Activated T-cell treated with anti-CD3 and anti-CD28 coated beads, Interleukin-2, amount 50 U/mL, for 48 hours (primary cell): Measurements from ENCODE around the gene CORIN.

ENCODE experiments used
- DNase-seq, 2 experiments: peaks; one replicate each; pipeline ENCODE4 v3.0.0-alpha.2; 2020

CORIN gene, protein sequence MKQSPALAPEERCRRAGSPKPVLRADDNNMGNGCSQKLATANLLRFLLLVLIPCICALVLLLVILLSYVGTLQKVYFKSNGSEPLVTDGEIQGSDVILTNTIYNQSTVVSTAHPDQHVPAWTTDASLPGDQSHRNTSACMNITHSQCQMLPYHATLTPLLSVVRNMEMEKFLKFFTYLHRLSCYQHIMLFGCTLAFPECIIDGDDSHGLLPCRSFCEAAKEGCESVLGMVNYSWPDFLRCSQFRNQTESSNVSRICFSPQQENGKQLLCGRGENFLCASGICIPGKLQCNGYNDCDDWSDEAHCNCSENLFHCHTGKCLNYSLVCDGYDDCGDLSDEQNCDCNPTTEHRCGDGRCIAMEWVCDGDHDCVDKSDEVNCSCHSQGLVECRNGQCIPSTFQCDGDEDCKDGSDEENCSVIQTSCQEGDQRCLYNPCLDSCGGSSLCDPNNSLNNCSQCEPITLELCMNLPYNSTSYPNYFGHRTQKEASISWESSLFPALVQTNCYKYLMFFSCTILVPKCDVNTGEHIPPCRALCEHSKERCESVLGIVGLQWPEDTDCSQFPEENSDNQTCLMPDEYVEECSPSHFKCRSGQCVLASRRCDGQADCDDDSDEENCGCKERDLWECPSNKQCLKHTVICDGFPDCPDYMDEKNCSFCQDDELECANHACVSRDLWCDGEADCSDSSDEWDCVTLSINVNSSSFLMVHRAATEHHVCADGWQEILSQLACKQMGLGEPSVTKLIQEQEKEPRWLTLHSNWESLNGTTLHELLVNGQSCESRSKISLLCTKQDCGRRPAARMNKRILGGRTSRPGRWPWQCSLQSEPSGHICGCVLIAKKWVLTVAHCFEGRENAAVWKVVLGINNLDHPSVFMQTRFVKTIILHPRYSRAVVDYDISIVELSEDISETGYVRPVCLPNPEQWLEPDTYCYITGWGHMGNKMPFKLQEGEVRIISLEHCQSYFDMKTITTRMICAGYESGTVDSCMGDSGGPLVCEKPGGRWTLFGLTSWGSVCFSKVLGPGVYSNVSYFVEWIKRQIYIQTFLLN

DNA sequence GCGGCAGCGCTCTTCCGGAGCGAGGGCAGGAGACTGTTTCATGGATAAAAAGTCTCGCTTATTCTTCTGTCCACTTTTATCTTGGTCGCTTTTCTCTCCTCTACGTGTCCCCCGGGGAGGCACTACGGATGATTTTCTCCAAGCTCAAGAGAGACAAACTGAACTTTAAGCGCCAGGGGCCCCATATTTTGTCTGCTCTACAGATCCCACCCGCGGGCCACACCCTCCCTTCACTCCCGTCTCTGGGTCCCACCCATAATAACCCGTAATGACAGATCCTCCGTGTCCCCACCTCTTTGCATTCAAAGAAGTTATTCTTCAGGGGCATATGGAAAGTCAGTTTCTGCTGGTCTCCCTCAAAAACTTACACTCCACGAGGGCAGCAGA, at the start of gene CORIN:
CORIN (minus strand) TSS at position 160 of the 387 bp plus-strand sequence; CDS start at position 42, 118 bp downstream.
- DNase-seq = no peak

DNA sequence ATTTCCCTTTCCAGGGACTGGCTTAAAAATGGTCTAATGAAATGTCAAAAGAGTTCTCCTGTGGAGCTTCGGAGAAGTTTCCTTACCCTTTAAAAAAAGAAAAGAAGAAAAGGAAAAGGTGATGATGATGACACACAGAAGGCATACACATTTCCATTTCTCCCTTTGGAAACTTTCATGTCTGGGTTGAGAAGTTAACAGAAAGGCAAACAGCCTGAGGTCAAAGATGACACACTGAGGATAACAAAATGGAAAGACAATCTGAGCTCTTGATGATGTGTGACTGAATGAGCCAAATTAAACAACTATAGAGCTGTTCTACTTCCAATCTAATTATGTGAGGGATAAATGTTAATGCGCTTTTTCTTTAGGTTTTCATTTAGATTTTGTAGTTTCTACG, 44.4 kb upstream of the CORIN start:
- DNase-seq = no peak

DNA sequence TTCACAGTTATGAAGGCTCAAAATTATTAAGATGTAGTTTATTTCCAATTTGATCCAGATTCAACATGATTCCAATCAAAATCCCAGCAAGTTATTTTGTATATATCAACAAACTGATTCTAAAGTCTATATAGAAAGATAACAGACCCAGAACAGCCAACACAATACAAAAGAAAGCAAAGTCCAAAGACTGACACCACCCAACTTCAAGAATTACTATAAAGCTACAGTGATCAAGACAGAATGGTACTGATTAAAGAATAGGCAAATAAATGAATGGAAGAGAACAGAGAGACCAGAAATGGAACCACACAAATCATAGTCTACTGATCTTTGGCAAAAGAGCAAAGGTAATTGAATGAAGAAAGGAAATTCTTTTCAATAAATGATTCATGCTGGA, 41.6 kb upstream of the CORIN start:
- no peak for DNase-seq

DNA sequence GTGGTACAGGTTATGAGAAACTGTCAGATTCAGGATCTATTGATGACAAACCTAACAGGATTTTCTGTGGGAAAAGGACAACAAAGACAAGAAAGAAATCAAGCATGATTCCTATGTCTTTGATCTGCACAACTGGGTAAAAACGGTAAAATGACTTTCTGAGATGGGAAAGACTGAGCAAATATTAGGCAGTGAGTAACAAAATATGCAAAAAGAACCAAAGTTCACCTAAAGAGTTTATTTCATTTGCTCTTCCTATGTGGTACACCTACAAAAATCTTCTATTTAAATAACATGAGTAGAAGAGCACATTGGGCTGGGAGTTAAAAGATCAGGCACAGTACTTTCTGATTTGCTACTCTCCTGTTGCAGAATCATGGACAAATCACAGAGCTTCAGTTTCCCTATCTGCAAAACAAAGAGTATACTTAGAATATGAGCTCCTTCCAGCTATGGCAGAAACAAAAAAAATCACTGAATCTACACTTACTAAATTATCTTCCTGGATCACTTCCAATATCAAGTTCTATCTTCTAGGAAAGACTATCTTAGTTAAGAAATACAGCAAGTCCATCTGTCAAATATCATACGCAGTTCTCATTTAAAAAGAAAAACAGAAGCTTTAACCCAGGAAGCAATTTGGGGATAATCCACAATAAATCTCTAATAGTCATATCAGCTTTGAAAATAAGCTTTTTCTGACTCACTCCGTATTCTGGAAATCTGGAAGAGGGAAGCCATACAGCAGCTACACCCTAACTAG, 39.1 kb upstream of the CORIN start:
- no peak for DNase-seq

DNA sequence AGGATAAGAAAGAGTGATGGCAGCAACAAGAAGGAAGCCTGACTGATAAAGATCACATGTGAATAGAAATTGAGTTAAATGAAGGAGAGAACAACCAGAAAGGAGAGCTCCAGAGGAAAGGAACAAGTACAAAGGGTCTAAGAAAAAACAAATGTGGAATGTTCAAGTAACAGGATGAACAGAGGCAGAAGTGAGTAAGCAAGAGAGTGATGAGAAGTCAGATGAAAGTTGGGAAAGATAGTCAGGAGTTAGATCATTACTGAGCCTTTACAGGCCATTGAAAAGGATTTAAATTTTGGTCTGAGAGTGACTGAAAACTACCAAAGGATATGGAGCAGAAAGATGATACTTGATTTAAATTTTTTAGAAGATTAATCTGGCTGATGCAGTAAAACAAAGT, 38.4 kb upstream of the CORIN start:
- no peak for DNase-seq

DNA sequence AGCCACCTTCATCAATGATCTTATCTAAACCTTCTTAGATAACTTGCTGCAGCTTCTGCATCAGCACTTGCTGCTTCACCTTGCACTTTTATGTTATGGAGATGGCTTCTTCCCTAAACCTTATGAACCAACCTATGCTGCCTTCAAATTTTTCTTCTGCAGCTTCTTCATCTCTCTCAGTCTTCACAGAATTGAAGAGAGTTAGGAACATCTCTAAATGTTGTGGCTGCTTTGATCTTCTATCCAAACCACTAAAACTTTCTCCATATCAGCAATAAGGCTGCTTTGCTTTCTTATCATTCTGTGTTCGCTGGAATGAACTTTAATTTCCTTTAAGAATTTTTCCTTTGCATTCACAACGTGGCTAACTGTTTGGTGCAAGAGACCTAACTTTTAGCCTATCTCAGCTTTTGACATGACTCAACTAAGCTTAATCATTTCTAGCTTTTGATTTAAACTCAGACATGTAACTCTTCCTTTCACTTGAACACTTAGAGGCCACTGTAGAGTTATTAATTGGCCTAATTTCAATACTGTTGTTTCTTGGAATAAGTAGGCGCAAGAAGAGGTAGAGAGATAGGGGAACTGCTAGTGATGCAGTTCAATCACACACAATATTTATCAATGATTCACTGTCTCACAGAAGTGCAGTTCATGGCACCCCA, 36.1 kb upstream of the CORIN start:
- DNase-seq = no peak

DNA sequence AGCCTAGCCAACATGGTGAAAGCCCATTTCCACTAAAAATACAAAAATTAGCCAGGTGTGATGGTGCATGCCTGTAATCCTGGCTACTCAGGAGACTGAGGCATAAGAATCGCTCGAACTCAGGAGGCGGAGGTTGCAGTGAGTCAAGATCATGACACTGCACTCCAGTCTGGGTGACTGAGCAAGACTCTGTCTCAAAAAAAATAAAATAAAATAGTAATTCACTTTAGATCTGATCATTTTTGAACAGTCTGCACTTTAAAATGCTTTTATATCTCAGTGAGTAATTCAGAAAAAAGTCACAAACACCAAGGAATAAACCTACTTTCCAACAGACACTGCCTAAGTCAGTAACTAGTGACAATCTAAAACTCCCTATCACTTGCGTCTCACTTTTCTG, 25.6 kb upstream of the CORIN start:
- no peak for DNase-seq

DNA sequence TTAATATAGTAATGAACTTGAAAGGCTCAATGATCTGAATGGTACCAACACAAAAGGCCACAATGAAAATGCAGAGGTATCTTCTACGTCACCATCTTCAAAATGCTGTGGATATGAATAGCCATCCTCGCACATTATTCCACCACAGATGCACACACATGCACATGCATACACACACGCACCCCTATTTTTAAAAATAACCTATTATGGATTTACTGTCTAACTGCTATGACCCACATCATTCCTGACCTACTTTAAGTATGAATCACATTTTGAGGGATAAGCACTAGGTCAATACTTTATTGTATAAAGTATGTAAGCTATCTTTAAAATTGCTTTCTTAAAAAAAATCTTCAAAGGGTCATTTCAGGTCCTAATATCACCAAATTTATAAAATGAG, 24.4 kb upstream of the CORIN start:
- DNase-seq = no peak

DNA sequence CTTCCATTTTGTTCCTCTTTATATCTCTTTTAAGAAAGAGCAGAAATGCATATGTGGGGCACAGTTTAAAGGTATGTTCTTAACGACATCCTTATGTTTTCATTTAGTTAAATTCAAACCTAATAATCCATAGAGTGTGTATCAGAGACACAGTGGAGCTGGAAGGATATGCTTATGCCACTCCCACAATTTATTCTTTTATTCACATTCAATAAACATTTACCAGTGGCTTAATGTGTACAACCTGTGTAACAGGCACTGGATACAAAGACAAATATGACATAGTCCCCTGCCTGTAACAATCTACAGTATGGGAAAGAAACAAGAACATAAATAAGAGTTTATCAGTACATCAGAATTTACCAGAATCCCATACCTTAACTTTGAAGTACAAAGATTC, 22.4 kb upstream of the CORIN start:
- no peak for DNase-seq

DNA sequence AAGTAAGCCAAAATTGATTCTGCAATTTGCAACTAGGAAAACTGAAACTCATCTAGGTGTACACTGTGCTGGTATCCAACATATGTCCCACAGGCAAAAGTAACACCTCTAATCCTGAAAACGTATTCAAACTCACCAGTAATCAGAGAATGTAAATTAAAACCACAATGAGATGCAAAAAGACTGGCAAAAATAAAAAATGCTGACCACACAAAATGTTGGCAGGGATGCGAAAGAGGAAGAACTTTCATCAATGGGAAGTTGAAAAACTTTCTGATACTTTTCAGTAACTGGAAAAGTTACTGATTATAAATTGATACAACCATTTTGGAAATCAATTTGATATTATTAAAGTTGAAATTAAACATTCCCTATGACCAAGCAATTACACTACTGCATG, 20.1 kb upstream of the CORIN start:
- no peak for DNase-seq

DNA sequence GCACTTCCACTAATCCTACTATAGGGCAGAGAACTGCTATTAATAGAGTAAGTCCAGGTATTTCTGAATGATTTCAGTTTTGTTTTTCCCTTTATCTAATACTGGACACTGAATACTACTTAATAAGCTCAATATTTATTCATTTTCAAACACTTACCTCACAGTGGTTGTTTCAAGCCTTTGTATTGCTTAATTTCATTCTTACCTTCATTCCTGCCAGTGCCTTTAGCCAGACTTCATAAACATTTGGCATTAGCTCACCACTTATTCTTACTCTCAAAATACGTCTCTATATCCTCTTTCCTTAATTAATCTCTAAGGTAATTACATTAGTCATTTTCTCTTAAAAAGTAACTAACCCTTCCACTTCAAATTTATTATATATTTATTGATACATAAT, 18.8 kb upstream of the CORIN start:
- no peak for DNase-seq

DNA sequence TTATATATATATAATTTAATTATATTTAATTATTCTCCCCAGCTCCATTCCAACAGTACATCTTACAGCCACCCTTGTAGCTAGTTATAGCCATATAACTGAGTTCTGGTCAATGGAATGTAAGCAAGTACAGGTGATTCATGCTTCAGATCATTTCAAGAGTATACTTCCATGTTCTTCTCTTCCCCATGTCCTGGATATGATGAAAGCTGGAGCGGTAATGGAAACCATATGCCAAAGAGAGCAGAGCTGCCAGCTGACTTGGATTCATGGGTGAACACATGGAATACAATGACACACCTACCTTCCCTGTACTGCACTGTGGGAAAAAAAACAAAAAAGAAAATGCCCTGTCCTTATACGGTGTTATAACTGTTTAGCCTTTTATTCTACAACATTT, 17.5 kb upstream of the CORIN start:
- no peak for DNase-seq

DNA sequence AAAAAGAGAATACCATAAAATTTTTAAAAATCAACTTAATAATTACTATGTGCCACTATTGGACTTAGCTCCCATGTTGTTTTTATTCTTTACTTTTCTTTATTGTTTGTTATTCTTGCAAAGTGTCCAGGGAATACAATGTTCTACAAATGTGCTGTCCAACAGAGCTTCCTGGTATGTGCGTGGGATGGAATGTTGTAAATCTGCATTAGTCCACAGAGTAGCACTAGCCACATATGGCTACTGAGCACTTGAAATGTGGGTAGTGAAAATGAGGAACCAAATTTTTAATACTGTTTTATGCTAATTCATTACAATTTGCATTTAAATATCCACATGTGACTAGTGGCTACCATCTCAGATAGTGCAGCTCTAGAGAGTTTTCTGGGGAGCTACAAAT, 14.3 kb upstream of the CORIN start:
- DNase-seq = no peak

DNA sequence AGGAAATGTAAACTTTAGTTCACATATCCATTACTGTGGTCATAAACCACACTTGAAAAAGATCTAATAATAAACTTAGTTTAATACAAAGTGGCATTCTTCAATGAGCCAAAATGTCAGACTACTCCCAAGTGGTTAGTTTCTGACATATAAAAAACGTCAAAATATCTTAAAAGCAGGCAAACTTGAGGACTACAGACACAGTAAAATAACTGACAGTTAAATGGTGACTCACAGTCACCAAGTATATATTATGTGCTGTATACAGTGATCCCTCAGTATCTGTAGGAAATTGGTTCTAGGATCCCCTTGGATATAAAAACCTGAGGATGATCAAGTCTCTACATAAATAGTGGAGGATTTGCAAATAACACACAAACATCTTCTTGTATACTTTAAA, 11.6 kb upstream of the CORIN start:
- DNase-seq = no peak

DNA sequence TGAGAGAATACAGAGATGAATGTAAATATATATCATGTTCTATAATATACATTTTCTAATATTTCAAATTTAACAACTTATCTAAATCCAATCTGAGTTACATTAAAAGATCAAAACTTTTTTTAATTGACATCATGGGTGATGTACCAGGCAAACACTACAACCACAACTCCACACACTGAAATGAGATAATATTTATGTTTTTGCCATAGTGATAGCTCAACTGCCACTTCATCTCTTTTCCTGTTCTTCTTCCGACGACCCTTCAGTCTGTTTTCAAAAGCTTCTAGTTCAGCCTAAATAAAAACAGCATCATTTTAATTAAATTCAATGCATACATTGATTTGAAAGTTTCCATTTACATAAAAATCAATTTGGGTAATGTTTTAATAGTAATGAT, 10.2 kb upstream of the CORIN start:
- DNase-seq = no peak

DNA sequence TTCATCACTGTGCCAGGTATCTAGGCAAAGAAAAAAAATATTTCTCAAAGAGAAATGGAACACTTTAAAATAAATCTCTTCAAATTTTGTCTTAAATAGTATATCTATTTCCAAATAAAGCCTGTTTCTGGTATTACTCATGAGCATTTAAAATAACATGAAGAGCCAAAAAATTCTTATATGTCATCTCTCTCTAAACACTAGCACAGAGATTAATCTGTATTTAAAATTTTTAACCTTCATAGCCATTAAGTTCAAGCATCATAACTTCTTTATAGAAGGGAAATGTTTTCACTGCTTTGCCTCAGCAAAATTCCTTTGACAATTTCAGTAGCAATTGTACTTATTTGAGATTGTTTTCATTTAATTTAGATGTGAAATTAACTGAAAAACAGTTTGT, 5.1 kb upstream of the CORIN start:
- DNase-seq = no peak

DNA sequence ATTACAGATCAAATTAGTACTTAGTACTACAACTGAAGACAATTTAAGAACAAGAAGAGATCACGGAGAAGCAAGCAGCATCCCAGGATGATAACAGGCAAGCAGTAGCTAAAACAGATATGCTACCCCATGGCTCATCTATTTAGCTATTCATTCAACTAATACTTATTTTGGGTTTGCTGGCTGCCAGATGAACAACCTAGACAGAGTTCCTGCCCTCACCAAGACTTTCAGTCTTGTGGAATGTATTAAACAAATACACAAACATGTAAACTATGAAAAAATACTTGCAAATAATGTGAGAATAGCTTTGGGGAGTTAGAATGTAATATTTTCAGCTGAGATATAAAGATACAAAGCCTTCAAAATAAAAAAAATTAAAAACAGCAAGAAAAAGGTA, 2.4 kb upstream of the CORIN start:
- no peak for DNase-seq

DNA sequence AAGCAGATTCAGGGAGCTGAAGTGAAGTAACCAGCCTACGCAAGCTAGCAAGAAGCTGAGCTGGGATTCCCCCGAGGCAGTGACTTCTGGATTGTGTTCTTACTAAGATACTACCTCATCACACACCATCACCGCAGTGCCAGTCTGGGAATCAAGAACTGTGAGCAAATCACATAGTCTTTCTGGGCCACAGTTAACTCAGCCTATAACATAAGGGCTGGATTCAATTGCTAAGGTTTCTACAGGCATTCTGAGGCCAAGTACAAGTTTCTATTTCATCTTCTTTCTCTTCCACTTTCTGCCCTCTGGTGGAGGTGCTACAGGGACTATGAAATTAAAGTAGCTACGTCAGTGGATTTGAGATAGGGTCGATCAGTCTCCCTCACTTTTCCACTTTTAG, 1.4 kb upstream of the CORIN start:
- peak; percentile 69 to 71 for DNase-seq

DNA sequence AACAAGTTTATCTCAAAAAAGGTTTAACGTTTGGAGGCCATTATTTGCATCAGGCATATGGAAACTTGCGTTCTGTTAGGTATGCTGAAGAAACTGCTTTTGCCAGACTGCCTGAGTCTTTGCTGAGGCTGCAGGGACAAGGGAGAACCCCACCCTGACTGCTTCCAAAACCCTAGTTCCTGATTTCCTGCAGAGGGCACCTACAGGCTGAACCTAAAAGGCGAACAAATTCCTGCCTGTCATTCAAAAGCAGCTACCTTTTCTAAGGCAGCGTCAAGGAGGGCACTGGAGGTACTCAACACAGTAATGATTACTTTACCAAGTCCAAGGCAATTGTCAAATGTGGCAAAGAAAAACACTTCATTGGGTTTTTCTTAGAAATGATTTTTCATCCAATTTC, 578 bp upstream of the CORIN start:
- no peak for DNase-seq

DNA sequence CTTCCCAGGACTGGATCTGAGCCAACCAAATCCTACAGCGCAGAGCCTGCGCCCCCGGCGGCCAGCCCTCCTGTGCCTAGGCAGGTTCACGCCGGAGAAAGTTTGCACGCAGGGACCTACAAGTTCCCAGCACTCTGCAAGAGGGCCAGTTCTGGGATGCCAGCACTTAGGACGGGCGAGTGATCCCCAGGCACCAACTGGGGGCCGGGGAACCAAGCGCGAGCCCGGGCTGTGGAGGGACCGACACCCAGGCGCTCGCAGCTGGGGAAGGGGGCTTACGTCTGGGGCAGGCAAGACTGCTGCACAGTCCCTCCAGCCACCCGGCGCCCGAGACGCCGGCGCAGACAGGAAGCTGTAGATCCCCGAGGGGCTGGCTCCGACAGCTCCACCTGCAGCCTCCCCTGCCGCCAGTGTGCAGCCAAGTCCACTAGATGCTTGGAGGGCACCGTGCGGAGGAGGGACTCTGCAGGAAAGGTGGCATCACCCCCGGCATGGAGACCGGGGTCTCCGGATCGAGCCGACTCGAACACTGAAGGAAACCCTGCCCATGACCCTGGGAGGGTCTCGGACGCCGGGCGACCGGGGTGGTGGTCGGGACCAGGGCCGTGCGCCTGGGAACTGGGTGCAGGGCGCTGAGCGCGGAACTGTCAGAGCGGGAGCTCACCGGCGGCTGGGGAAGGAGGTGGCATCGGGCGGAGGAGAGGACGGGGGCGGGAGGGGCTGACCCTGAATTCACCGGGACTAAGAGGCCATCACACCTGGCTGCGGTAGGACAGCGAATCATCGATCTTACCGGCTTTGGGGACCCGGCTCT, 566 bp downstream of the CORIN start:
- DNase-seq = peak; percentile 57 to 65

DNA sequence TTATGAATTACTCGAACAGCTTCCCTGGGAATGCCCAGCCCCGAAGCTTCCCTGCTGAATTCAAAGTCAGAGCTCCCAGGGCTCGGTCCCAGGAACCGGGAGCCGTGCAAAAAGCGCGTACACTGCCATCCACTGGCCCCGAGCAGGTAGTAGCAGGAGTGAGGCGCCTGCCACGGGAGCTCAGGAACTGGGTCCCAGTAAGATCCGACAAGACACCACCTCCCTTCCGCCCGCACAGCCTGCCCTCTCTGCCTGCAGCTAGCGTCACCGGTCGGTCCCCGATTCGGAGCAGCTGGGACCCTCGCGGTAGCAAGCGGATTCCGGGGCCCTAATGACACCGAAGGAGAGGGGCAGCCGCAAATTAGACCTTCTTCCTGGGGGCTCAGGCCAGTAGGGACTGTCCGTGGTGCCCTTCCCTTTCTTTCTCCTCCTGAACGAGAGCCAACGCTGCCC, 1.2 kb downstream of the CORIN start:
- DNase-seq = peak; percentile 68 to 75

DNA sequence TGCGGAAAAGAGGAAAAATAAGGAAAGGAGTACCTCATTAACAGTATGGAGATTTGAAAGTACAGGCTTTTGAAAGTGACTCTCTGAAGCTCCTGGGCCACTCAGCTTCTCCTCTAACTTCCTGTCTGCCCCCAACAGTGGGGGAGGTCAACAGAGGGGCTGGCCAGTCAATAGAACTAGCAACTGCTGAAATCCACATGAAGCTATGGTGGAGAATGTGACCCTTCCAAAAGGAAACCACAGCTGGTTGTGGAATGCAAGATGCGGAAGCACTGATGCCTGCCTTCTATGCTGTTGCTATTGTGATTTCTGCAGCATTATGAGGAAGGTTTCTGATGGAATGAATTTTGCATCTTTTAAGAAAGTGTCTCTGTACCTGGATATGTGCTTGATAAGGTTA, 2.4 kb downstream of the CORIN start:
- DNase-seq = no peak
